ENCODE measurements around the gene HNF4A.

The HNF4A gene

DNA sequence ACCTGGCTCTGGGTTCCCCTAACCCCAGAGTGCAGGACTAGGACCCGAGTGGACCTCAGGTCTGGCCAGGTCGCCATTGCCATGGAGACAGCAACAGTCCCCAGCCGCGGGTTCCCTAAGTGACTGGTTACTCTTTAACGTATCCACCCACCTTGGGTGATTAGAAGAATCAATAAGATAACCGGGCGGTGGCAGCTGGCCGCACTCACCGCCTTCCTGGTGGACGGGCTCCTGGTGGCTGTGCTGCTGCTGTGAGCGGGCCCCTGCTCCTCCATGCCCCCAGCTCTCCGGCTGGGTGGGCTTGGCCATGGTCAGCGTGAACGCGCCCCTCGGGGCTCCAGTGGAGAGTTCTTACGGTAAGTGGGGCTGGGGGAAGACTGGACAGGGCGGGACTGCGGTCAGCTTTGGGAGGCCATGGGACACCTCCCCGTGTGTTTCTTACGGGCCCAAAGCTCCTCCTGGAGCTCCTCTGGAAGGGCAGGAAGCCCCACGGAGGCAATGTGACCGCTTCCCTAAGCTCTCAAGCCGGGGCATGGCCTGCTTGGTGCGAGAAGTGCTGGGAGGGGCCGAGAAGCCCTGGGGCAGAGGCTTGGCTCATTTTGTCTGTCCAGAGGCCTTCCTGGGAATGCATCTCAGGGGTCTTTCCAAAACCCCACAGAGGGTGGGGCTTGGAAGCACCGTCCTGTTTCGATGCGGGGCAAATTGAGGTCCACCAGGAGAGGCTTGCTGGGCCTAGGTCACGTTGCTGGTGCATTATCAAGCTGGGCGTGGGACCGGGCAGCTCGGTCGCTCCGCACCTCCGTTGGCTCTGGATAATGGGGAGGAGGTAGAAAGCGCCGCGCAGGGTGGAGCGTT, at the start of gene HNF4A:
Gene HNF4A (plus strand): TSS at position 202 of the 855 bp plus-strand sequence. CDS start 106 bp downstream, at position 308.
- no peak for DNase-seq (ENCODE audit: low read depth)
- H3K4me3 ChIP-seq (ENCODE audit: low read depth, low read length): no peak within 1 kb of the TSS
- TF ChIP-seq, protein P1, sequence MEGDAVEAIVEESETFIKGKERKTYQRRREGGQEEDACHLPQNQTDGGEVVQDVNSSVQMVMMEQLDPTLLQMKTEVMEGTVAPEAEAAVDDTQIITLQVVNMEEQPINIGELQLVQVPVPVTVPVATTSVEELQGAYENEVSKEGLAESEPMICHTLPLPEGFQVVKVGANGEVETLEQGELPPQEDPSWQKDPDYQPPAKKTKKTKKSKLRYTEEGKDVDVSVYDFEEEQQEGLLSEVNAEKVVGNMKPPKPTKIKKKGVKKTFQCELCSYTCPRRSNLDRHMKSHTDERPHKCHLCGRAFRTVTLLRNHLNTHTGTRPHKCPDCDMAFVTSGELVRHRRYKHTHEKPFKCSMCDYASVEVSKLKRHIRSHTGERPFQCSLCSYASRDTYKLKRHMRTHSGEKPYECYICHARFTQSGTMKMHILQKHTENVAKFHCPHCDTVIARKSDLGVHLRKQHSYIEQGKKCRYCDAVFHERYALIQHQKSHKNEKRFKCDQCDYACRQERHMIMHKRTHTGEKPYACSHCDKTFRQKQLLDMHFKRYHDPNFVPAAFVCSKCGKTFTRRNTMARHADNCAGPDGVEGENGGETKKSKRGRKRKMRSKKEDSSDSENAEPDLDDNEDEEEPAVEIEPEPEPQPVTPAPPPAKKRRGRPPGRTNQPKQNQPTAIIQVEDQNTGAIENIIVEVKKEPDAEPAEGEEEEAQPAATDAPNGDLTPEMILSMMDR (IDR thresholded peaks at IDR 0.05; ENCODE audit: low read depth, low read length, missing control alignments): no peak

DNA sequence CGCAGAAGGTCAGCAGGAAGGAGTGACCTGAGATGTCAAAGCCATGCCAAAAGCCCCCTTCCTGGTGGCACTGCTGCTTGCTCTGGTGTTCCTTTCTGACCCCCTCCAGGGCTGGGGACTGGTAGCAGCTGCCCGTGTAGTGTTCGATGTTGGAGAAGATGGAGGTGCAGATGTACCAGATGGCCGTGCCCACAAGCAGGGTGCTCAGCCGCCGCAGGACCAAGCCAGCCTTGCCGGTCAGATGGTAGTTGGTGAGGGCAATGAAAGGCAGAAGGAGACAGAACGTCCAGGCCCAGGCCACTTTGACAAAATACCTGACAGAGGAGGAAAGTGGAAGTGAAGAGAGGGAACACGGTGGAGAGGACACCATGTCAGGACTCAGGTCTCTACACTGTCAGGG, 48.6 kb upstream of the HNF4A start:
- TF ChIP-seq, protein P1 (IDR thresholded peaks at IDR 0.05; ENCODE audit: low read depth, low read length, missing control alignments): no peak
- H3K4me3 ChIP-seq (ENCODE audit: low read depth, low read length): no peak overlapping the region
- no peak for DNase-seq (ENCODE audit: low read depth)

DNA sequence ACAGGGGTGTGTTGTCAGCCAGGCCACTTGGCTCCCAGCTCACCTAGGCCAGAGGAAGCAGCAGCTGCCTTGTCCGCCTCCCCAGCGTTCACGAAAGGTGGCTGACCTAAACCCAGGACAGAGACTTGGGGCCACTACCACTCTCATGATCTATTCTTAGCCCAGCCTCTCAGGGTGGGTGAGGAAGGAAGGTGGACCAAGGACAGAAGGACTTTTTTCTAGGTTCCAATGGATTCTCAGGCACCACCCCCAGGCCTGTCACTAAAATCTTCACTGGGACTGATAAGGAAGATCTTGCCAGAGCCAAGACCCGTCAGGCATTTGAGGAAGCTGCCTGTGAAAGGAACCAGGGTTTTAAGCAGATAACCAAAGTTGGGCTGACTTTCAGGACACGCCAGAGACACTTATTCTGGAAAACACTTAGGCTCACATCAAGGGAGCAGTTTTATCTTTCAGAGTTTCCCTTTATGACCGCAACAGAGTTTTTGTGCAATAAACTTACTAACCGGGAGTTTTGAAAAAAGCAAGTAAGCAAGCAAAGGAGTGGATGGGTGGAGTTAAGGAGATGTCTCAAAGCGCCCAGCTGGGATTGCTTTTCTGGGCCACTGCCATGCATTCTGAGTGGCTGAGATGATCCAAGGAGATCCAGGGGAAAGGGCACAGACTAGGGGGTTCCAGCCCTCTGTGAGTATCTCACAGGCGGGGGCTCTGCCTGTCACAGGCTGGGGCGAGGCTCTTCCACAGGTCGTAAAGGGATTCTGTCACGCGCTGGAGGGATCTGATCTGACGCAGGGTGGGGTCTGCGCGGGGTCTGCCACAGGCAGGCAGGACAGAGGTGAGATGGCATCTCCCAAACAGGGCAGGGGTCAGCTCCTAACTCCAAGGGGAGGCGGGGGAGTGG, 45.5 kb upstream of the HNF4A start:
- H3K4me3 ChIP-seq (ENCODE audit: low read depth, low read length): peak overlapping the region; percentile 89
- DNase-seq (ENCODE audit: low read depth): no peak
- TF ChIP-seq, protein P1 (IDR thresholded peaks at IDR 0.05; ENCODE audit: low read depth, low read length, missing control alignments): no peak

DNA sequence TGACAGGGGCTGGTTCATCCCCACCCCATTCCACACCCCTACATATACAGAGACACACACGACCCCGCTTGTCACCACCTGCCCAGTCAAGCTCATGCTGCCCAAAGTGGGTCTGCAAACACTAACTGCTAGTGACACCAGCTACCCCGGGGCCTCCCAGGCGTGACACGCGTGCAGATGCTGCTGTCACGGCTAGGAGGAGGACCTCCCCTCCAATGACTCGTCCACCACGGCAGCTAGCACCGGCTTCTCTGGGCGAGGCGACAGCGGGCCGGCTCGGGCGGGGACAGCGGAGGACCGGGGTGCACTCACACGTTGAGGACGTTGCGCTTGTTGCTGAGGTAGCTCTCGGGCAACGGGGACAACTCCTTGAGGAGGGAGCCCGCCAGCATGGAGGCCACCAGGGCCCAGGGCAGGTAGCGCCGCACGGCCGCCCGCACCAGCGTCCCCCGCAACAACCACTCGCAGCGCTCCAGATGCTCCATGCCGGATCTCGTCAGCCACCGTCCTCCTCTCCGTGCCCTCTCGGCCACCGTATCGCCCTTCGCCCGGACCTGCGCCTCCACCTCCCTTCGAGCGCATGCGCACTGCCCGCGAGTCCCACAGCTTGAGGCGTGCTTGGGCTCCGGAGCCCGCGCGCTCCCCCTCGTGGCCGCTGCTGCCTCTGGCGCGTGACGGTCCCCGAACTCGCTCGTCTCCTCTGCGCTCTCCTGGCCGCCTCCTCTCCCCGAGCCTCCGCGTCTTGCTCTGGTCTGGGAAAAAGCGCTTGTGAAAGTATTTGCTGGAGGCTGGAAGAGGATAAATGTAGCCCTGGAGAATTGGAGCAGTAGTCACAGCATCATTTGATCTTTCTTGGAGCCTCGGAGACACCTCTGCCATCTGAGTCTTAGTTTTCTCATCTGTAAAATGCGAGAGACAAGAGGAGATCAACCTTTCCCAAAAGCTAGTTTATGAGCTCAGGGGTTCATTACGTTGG, 44.5 kb upstream of the HNF4A start, which contains the start of gene FITM2:
Gene FITM2 (minus strand): TSS at position 539 of the 976 bp plus-strand sequence. CDS start 54 bp downstream, at position 485.
- peak; percentile 91 for DNase-seq (ENCODE audit: low read depth)
- peak within 1 kb of the TSS; percentile 89 for H3K4me3 ChIP-seq (ENCODE audit: low read depth, low read length)
- TF ChIP-seq, protein P1 (IDR thresholded peaks at IDR 0.05; ENCODE audit: low read depth, low read length, missing control alignments): peak; percentile 95

DNA sequence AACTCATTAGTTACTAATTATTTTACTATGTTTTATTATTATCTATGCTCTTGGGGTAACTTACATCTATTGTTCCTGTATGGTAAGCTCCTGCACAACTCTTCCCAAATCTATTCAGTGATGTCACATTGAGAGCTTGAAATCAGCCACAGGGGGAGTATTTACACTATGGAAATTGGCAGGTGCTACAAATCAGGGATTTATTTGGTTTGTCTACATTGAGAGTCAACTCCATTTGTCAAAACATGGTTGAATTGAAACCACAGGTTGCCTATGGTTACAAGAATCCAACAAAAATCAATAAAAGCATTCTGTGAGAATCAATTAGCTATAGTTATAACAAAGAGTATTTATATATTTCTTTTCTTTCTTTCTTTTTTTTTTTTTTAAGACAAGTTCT, 40.6 kb upstream of the HNF4A start:
- no peak for DNase-seq (ENCODE audit: low read depth)
- TF ChIP-seq, protein P1 (IDR thresholded peaks at IDR 0.05; ENCODE audit: low read depth, low read length, missing control alignments): no peak
- H3K4me3 ChIP-seq (ENCODE audit: low read depth, low read length): no peak overlapping the region

DNA sequence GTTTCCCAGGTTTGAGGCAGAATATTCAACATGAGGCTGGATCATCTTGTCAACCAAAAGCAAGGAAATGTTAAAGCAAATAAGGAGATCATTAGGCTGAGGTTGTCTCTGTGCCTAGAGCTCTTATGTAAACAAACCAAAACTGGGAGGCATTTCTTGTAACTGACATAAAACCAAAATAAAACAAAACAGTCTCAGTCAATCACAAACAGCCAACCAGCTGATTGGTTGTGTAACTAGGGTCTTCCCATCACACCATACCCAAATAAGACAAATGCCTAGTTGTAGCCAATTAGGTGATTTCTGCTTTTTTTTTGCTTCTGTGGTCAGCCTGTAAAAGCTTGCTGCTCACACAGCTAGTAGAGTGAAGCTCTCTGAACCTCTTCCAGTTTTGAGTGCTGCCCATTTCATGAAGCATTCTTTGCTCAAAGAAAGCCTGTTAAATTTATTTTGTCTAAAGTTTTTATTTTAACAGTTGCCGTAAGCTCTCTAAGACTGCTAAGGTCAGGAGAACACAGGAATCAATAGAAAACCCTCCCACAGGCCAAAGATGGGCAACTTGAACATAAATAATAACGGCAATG, 35.6 kb upstream of the HNF4A start:
- no peak for DNase-seq (ENCODE audit: low read depth)

More for the DNA sequence above, 35.6 kb upstream of the HNF4A start:
- H3K4me3 ChIP-seq (ENCODE audit: low read depth, low read length): no peak overlapping the region
- TF ChIP-seq, protein P1 (IDR thresholded peaks at IDR 0.05; ENCODE audit: low read depth, low read length, missing control alignments): no peak
